Measurements from ENCODE around the gene MICAL1.

MICAL1 gene

GRCh38 chr6:109455437-109456110 is at the start of gene MICAL1:
TSS of gene MICAL1 (minus strand) at chr6:109455772. CDS start at chr6:109454196, 1,576 bp downstream.
- DNase-seq (ENCODE audit: low read depth in 2 of 2) = peak; percentile 36 to 48

DNA sequence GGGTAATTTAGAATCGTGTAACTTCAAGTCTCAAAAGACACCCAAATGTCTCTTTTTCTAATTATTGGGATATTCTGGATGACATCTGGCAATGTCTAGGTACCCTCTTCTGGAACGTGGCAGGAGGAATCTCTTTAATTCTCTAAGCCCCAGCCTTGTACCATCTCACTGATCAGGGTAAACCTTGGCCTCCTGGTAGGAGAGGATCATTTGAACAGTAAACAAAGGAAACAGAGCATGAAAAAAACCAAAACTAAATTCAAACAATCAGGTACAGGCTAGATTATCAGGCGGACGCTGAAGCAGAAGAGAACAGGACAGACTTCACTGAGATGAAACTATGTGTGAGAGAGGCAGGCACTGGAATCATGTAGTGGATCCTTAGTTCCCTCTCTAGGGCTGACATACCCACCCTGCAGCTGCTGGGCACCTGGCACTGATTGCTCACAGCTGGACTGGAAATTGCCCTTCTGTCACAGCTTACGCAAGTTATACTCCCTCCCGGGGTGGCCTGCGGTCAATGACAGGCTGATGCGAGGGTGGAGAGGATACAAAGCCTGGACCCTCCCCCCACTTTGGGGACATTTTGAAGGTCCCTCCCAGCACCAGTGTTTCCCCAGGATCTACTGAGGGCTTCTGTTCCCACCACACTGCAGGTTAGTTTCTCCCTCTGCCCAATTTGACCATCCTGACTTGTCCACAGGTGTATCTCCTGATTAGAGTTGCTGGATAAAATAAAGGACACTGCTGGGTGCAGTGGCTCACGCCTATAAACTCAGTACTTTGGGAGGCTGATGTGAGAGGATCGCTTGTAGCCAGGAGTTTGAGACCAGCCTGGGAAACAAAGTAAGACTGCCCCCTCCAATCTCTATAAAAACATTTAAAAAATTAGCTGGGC is 48.0 kb upstream of the MICAL1 start:
- no peak for DNase-seq (ENCODE audit: low read depth in 2 of 2)

DNA sequence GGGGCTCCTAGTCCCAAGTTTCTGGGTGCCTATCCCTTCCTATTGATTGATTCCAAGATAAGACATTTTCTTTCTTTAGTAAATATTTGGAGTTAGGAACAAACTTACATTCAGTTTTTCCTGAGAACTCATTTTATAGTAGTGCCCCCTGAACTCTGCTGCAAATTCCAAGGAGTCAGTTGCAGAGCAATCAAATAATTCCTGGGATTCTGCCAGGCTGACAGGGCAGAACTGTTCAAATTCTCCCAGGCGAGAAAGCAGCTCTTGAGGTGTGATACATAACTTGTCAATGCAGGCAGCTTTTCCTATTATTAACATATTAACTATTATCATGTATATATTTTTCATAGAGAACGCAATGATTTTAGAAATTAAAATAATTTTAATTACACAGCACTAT is 43.4 kb upstream of the MICAL1 start:
- DNase-seq (ENCODE audit: low read depth in 2 of 2) = no peak

- DNase-seq (ENCODE audit: low read depth in 2 of 2) = no peak
Measured at GRCh38 chr6:109498052-109498451, 42.5 kb upstream of the MICAL1 start.

- DNase-seq (ENCODE audit: low read depth in 2 of 2) = no peak
Measured at GRCh38 chr6:109496036-109496772, 40.6 kb upstream of the MICAL1 start.

DNA sequence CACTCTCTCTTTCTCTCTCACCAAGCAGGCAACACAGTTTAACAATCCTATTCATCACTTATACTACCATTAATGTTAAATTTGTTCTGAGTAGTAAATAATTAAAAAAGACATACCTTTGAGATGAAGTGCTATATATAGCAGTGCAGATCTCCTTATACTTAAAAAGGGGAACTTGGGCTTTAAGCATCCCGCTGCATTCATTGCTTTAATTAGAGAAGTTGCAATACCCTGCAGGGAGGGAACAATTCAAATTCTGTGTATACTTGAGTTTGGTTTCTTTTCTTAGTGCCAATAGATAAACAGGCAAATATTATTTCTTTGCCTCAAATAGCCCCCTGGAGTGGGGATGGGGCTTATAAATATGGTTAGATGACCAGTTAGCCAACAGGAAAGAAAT is 38.3 kb upstream of the MICAL1 start:
- no peak for DNase-seq (ENCODE audit: low read depth in 2 of 2)

- DNase-seq (ENCODE audit: low read depth in 2 of 2) = no peak
Measured at GRCh38 chr6:109491207-109491938, 35.8 kb upstream of the MICAL1 start.

GRCh38 chr6:109490713-109491112 is 35.1 kb upstream of the MICAL1 start:
- DNase-seq (ENCODE audit: low read depth in 2 of 2) = no peak

- DNase-seq (ENCODE audit: low read depth in 2 of 2) = no peak
Measured at GRCh38 chr6:109488001-109488400, 32.4 kb upstream of the MICAL1 start.

DNA sequence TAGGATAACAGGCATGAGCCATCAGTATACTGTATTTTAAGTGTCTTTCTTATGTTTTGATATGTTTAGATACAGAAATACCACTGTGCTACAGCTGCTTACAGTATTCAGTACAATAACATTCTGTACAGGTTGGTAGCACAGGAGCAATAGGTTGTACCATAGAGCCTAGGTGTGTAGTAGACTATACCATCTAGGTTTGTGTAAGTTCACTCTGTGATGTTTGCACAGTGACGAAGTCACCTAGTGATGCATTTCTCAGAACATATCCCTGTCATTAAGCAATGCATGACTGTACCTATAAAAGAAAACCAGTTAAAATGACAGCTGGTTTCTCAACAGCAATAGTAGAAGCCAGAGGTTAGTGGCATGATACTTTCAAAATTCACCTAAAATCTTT is 30.5 kb upstream of the MICAL1 start:
- DNase-seq (ENCODE audit: low read depth in 2 of 2) = no peak

GRCh38 chr6:109485266-109485935 is 29.8 kb upstream of the MICAL1 start:
- DNase-seq (ENCODE audit: low read depth in 2 of 2) = no peak

DNA sequence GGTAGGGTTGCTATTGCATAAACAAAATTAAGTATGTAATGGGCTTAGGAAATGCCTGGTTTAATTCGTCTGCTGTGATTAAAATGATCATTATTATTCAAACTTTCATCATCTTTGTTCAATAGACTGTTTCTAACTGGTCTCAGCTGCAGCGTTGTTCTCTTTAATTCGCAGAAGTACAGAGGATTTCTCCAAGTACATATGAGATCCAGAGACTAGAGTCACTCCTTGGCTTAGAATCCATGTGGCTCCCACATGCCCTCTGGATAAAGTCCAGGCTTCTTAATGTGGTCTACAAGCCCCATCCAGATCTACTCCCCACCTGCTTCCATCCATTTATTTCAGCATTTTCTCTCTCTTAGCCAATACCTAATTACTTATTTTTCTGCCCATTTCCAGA is 28.6 kb upstream of the MICAL1 start:
- DNase-seq (ENCODE audit: low read depth in 2 of 2) = no peak

DNA sequence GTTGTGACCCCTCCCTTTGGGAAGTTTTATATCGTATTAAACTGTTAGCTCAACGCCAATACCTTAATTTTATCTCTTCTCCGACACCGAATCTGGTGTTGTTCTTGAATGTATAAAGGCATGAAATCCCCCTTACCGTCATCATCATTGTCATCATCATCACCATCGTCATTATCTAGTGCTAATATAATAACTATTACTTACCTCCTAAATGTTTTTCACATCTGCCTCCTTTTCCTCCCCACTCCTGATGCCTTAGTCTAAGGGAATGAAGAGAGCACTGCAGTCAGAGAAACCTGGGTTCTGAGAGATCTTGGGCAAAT is 28.1 kb upstream of the MICAL1 start:
- DNase-seq (ENCODE audit: low read depth in 2 of 2) = no peak

- DNase-seq (ENCODE audit: low read depth in 2 of 2) = peak; percentile 72 to 79
Measured at GRCh38 chr6:109482905-109483734, 27.5 kb upstream of the MICAL1 start, which contains the start of gene ZBTB24. TSS of gene ZBTB24 (minus strand) at chr6:109483219. CDS start at chr6:109482026, 1,193 bp downstream.

DNA sequence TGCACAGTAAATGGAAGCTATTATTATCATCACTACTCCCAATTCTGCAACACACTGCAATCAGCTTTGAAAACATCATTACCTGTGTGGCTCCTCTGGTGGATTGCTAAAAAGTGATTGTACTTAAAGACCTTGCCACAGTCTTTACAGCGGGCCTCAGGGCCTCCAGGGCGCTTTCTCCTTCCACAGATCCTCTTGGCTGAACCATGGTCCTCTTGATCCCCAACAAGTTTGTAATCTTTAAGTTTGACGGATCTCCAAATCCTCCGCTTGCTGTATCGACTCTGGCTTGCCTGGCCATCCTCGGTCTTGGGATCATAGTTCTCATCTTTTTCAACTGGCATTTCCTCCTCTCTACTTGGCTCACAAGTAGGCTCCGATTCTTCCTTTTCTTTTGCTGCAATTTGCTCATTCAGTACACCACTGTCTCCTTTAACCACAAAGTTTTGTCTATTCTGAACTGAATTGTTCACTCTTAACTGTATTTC is 25.5 kb upstream of the MICAL1 start:
- no peak for DNase-seq (ENCODE audit: low read depth in 2 of 2)

GRCh38 chr6:109478841-109479624 is 23.5 kb upstream of the MICAL1 start:
- no peak for DNase-seq (ENCODE audit: low read depth in 2 of 2)

DNA sequence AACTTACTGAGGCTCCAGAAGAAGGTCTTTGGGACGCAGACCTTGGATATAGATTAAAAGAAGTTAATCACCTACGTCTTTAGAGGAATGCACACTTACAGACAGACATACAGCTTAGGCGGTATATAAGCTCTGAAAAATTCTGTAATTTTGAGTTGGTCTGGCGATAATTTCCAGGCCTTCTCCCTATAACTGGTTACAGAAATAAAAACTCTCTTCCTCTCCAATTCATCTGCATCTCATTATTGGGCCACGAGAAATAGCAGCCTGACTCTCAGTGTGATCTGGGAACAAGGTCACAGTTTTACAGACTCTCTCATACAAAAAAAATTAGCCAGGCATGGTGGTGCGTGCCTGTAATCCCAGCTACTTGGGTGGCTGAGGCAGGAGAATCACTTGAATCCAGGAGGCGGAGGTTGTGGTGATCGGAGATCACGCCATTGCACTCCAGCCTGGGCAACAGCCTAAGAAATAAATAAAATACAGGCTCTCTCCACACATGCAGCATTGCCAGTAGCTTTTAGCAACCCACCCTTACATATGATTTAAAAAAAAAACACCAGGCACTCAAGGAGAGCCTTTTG is 22.7 kb upstream of the MICAL1 start:
- DNase-seq (ENCODE audit: low read depth in 2 of 2) = no peak

- DNase-seq (ENCODE audit: low read depth in 2 of 2) = no peak
Measured at GRCh38 chr6:109477725-109478124, 22.2 kb upstream of the MICAL1 start.

DNA sequence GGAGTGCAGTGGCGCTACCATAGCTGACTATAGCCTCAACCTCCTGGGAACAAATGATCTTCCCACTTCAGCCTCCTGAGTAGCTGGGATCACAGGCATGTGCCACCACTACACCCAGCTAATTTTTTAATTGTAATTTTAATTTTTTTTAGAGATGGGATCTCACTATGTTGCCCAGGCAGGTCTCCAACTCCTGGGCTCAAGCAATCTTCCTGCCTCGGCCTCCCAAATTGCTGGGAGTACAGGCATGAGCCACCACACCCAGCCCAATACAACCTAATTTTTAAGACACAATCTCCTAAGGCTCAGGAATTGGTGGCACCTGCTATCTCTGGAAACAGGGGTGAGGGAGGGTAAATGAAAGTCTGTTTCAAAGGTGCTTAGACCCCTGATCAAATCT is 21.6 kb upstream of the MICAL1 start:
- DNase-seq (ENCODE audit: low read depth in 2 of 2) = no peak
